HG03064 (cell line): ENCODE data around the gene FRMD8.

Experiments
- ATAC-seq: cut with Tn5 transposase; IDR thresholded peaks from one replicate; pipeline ENCODE4 v1.9.1; 2021; ENCODE audit warnings: low read depth; ENCODE audit not compliant: unreplicated experiment

FRMD8 gene

DNA sequence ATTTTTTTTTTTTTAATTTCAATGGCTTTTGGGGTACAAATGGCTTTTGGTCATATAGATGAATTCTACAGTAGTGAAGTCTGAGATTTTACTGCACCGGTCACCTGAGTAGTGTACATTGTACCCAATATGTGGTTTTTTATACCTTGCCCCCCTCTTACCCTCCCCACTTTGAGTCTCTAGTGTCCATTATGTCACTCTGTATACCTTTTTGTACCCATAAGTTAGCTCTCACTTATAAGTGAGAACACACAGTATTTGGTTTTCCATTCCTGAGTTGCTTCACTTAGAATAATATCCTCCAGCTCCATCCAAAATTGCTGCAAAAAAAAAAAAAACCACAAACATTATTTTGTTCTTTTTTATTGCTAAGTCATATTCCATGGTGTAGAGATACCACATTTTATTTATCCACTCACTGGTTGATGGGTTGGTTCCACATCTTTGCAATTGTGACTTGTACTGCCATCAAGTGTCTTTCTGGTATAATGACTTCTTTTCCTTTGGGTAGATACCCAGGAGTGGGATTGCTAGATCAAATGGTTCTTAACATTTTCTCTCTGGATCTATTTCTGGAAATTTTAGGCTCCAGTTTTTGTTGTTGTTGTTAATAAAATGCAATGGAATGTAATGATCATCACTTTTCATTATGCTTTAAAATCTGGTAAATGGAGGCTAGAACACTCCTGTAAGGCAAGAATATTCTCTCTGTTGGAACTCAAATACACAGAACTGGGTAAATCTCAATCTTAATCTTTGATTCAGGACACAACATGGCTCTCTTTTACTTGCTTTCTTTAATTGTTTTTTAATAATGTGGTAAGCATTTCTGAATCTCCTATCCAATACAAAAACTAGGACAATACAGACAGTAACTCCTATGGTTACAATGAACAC, 46.5 kb downstream of the FRMD8 start:
- ATAC-seq: no peak

DNA sequence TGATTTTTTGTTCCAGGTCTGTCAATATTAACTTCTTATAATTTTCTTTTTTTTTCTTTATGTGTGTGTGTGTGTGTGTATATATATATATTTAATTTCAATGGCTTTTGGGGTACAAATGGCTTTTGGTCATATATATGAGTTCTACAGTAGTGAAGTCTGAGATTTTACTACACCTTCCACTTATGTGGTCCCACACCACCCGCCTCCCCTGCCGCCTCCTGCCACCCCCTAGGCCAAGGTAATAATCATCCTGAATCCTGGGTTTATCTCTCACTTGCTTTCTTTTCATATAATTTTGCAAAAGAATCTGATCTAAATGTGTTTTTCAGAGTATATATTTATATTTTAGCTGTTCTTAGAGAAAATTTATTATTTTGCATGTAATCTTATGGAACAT, 47.2 kb downstream of the FRMD8 start:
- ATAC-seq: no peak

DNA sequence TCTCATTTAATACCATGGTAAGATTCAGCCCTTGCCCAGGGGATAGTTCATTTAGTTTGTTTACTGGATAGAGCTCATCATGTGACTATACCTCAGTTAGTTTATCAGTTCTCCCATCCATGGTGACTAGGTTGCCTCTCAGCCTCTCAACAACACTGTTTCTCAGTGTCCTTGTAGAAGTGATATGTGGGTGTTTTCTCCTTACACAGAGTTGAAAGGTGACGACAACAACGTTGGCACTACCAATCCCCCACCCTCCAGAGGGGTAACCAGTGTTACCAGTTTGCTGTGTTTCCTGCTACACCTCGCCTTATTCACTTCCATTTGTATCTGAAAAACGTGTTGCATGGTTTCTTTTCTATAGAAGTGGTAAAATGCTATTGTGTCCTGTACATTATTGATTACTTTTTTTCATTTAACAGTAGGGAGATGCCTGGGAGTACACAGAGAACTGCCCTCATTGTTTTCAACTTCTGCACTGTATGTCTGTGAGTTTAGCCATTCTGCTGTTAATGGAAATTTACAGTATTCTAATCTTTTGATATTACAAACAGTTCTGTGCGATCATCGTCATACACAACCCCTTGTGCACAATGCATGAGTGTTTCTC, 47.7 kb downstream of the FRMD8 start:
- no peak for ATAC-seq

DNA sequence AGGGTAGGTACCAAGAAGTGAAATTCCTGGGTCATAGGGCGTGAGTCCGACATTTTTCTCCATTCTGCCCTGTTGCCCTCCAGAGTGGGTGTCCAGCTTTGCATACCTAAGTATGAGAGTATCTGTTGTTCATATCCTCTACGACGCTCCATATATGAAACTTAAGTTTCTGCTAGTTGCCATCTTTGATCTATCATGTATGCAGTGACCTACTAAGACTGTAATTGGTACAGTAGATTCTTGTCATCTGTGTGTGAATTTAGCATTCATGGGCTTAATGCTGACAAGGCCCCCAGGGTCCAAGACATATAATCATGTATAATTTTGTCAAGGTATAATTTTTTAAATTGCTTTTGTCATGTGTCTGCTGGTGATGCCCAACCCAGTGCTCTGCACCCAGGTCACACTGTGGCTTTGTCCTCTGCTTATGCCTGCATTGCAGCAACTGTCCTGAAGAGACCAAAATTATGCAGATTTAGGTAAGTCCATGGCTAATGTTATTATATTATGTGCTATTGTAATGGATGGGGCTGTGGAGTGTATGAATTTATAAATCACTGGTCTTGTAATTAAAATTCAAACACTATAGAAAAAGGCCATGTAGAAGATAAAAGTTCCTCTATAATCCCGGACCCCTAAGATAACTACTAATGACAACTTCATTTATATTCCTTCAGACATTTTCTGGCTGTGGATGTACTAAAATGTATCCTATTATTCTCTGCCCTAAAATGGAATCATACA, 48.4 kb downstream of the FRMD8 start:
- no peak for ATAC-seq

DNA sequence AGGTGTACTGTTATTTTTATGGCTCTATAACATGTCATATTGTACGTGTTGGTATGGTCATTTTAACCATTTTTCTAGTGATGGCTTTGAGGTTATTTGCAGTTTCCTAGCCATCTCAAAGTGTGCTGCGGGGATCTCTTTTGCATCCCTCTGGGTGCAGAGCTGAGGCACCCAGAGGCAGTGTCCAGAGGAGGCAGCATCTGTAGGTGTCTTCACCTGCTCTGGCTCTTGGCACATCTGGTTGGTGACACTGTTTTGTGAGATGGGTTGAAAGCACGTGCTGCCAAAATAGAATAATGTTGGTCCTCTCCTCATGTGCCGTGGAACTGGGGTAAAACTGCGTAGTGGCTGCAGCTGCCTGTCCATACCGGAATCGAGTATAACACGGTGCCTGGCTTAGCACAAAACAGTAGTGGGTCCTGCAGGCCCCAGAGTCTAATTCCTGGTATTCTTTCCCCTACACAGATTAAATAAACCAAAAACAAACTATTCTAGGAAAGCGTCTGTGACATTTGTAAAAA, 49.0 kb downstream of the FRMD8 start:
- ATAC-seq: no peak

DNA sequence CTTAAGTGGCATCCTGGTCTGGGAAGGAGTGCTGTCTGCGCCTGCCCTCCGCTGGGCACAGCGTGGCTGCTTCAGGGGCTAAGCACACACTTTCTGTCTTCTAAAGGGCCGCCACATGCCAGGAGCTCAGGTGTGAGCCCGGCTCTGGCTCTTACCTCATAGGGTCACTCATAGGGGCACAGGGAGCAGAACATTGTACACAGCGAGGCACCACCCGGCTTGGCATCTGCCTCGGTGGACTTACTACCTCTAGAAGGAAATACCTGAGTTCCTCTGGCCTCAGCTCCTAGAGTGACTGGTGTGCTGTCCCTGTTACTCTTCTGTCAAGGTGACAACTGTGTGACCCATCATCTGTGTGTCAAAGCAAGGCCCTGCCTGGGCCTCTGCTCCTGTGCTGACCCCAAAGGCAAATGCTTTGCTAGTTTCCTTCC, 49.6 kb downstream of the FRMD8 start:
- ATAC-seq: no peak

DNA sequence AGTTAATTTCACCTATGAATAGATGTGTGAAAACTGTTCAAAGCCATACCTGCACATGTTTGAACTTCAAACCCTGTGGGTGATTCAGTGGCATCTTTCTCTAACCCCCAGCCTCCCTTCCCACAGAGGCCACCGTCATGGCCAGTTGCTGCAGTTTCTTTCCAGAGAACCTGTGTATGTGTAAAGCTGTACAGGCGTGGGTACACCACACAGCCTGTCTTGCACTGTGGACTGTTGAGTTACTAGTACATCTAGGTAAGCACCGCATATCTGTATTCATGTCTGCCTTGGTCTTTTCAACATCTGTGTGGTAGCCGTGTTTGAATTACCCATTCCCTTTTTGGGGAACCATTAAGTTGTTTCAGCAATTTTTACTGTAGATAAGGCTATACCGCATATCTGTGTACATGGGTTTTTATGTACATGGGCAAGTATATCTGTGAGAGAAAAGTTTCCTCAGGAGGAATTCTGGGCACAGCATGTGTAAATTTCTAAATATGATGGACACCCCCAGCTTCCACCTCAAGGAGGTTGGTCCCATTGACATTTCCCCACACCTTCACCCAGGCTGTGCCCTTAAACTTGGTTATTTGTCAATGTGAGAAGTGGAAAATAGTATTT, 50.1 kb downstream of the FRMD8 start:
- no peak for ATAC-seq

DNA sequence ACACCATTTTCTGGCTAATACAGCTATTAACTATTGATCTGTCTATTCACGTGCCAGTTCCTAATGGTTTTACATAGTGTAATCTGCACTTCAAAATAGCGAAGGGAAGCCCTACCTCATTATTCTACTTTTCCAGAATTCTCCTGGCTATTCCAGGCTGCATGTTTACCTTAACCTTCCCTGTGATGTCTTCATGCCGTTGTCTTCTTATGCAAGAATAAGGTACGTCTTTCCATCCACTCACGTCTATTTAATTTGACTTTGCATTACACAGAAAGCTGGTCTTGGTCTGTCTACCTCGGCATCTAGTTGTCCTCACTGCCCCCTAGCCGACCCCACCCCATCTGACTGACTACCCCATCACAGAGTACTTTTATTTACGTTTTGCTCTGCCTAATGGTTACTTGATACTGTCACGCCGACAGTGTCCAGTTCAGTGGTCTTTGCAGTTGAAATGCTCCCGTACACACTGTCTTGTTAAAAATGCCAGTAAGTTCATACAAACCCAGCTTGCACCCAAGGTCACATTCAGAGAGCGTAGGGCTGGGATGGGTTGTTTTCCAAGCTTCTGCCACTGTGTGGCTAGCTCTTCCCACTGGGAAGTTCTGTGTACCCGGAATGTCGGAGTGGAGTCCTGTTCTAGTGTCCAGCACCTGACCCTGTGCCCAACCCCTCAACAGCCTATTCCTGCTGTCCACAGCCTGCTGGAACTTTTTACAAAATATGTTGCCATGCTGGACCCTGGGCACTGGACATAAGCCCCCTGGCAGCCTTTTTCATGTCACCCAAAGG, 51.2 kb downstream of the FRMD8 start:
- ATAC-seq: no peak

DNA sequence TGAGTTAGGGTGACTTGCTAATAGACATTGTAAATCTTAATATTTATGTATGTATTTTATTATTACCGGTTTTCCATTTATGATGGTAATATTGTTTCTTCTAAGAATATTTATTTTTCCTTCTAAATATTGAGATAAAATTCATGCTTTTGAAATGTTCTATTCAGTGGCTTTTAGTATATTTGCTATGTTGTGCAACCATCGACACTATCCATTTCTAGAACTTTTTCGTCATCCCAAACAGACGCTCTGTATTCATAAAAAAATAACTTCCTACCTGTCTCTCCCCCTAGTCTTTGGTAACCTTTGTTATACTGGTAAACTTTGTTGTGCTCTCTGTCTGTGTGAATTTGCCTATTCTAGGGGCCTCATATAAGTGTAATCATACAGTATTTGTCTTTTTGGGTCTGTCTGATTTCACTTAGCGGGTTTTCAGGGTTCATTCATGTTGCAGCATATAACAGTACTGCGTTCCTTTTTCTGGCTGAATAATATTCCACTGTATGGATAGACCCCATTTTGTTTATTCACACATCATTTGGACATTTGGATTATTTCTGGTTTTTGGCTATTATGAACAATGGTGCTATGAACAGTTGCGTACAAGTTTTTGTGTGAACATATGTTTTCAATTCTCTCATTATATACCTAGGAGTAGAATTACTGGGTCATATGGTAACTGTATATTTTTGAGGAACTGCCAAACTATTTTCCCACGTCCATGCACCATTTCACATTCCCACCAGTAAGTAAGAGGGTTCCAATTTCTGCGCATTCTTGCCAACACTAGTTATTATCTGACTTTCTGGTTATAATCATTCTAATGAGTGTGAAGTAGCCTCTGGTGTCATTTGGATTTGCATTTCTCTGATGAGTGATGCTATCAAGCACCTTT, 52.1 kb downstream of the FRMD8 start:
- ATAC-seq: no peak

DNA sequence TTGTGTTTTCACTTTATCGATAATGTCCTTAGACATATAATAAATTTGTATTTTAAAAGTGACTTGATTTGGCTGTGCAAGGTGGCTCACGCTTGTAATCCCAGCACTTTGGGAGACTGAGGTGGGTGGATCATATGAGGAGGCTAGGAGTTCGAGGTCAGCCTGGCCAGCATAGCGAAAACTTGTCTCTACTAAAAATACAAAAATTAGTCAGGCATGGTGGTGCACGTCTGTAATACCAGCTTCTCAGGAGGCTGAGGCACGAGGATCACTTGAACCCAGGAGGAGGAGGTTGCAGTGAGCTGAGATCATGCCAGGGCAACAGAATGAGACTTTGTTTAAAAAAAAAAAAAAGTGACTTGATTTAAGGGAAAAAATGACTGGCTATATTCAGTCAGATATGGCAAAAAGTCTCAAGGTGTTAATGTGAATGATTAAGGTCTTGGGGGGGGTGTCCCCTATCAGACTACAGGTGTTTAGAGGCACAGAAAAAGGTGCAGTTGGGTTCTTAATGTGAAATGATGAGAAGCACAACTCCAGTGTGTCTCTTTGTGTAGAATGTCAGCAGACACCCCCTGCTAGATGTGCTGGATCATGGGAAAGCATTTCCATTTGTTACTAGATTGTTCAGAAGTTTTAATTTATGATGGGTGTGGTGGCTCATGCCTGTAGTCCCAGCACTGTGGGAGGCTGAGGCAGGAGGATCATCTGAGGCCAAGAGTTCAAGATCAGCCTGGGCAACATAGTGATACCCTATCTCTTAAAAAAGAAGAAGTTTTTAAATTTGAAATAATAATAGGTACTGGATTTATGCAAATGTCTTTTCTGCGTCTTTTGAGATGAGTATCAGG, 53.1 kb downstream of the FRMD8 start:
- ATAC-seq: no peak

DNA sequence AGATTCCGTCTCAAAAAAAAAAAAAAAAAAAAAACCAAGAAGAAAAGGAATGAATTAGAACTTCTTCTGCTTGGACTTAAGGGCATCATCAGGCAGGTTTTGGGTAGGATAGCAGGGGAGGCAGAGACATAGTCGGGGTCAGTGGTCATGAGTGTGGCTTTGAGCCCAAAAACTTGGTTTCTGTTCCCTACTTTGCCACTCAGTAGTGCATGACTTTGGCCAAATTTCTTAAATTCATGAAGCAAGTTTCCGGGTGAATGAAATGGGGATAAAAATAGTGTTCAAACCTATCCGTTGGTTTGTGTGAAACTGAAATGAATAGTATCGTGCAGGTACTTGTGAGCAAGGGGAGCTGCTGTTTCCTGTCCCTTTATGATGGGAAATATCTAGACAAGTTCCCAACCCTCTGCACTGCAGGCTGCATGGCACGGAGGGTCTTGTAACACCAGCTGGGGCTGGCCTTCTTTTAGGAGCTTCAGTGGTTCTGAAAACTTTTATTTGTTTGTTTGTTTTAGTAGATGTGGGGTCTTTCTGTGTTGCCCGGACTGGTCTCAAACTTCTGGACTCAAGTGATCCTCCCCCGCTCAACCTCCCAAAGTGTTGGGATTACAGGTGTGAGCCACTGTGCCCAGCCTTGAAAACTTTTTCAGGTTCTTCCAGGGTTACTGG, 54.5 kb downstream of the FRMD8 start:
- peak; percentile 34 for ATAC-seq

DNA sequence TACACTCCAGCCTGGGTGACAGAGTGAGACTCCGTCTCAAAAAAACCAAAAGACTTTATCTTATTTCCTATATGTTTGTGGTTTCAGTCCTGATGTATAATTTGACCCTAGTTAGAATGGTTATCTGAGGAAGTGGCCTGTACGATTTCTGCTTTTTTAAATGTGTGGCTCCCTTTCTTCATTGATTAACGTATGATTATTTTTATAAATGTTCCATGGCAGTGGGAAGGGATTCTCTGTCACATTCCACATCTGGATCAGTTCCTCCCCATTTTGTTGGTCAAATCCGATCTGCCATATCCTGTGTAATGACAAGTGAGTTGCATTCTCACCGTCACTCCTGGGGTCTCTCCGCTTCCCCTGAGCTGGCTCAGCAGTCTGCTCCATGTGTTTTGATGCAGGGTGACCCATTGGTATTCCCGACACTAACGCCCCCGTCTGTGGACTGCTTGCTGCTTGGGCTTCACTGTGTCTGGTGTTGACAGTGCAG, 56.5 kb downstream of the FRMD8 start:
- ATAC-seq: no peak

DNA sequence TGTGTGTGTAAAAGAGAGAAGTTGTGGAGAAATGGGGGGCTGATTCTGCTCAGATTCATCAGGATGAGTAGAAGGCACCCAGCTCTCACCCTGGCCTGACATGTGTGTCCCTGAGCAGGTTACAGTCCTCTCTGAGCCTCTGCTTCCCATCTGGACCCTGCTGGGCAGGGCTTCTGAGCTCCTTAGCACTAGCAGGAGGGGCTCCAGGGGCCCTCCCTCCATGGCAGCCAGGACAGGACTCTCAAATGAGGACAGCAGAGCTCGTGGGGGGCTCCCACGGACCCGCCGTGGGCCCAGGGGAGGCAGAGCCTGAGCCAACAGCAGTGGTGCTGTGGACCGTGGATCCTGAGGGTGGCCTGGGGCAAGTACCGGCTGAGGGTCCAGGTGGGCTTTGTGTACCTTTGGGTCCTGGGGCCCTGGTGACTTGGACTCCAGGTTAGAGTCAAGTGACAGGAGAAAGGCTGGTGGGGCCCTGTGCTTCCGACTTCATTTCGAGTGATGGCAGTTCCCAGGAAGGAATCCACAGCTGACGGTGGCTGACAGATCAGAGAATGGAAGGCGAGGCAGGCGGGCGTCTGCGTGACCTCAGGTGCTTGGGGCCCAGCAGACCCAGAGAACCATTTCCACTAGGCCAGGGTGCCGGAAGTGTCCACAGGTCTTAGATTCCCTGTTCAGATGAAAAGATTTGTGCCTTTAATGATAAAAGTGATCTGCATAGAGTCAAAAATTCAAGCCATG, 58.0 kb downstream of the FRMD8 start:
- no peak for ATAC-seq

DNA sequence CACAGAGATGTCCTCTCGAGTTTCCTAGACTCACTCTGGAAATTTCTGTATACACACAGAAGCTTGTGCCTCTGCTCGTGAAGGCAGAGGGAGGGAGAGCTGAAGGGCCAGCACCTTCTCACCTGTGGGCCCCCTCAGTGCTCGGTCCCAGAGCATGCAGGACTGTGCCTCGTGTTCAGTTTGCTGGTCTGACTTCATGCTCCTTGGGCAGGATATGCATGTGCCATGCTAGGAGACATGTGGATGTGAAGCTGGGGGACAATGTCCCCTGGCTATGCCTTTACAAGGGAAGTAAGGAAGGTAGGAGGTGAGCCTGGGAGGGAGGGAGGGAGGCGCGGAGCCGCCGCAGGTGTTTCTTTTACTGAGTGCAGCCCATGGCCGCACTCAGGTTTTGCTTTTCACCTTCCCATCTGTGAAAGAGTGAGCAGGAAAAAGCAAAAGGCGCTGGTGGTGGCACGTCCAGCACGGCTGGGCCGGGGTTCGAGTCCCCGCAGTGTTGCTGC, 58.7 kb downstream of the FRMD8 start:
- no peak for ATAC-seq

DNA sequence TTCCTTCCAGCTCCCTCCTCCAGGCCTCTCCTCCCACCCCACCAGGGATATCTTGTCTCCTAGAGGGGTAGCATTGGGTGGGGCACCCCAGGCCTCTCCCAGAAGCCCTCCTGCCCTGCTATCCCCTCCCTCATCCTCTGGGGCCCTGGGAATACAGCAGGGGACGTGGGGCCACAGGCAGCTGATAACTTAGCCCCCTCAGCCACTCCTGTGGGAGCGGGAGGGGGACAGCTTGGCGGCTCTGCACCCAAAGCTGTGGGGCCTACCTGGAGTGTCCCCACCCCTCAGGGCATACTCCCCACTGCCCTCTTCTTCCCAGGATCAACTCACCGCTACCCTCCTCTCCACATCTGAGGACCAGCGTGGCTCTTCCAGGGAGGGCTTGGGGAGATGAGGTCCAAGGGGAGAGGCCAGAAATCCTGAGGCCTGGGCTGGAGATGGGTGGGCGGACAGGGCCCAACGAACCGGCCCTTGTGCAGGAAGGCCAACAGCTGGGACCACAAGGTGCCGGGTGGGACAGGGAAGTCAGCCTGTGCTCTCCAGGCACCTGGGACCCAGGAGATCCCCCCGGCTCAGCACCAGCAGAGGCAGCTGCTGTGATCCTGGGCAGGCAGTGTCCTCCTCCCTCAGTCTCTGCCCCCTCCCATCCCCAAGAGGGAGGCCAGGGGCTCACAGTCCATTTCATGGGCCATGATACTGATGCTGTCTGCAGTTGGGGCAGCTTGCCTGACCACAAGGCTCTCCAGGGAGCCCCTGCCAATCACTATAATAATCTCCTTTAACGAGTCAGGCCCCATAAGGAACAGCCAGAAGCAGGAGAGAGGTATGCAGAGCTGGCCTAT, 59.4 kb downstream of the FRMD8 start:
- no peak for ATAC-seq
